ENCODE measurements around the gene KDM1A. TPM values are rescaled to one million over a fixed set of nuclear protein-coding genes. Genes with fewer than 3 reads are reported as not detected.

The KDM1A gene
- total and polyA plus RNA-seq, 10 of the 15 experiments (the other 5 are each of a cell fraction or from before 2014, with no cell fraction given): 39.2 to 118 (median 98.9) TPM

DNA sequence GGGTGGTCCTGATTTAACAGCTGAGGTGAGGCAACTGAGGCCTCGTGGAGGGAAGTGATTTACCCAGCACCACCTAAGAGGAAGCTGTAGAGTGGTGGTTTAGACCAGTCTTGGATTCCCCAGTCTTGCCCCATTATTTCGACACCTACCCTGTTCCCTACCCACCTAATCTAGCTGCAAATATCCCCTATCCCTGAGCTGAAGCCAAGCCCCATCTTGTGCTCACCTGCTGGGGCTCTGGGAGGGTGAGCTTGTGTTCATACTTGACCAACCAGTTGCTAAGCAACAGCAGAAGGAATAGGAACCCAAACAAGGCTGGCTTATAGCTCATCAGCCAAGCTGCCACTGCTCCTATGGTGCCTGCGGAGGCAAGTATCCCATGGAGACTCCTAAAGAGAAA is 5.6 kb upstream of the KDM1A start:
- POLR2A ChIA-PET: interaction anchor here (0.6 kb wide), 1 partner anchor 36 kb away, joined by 4 read pairs; no protein-coding TSS in a partner anchor
- H3K4me1 ChIP-seq (ENCODE audit: control insufficient read depth, insufficient read depth, low read length): peaks cover 3% of the 10 kb centered on the region; the same call in 1 of the 2 replicates
- no peak overlapping the region for H3K27ac ChIP-seq (ENCODE audit: control insufficient read depth, insufficient read depth)
- peak; percentile 69; the same call in 1 of the 2 replicates for TF ChIP-seq BMI1 (IDR thresholded peaks at IDR 0.05; ENCODE audit: borderline replicate concordance)
- TF ChIP-seq, protein P1, sequence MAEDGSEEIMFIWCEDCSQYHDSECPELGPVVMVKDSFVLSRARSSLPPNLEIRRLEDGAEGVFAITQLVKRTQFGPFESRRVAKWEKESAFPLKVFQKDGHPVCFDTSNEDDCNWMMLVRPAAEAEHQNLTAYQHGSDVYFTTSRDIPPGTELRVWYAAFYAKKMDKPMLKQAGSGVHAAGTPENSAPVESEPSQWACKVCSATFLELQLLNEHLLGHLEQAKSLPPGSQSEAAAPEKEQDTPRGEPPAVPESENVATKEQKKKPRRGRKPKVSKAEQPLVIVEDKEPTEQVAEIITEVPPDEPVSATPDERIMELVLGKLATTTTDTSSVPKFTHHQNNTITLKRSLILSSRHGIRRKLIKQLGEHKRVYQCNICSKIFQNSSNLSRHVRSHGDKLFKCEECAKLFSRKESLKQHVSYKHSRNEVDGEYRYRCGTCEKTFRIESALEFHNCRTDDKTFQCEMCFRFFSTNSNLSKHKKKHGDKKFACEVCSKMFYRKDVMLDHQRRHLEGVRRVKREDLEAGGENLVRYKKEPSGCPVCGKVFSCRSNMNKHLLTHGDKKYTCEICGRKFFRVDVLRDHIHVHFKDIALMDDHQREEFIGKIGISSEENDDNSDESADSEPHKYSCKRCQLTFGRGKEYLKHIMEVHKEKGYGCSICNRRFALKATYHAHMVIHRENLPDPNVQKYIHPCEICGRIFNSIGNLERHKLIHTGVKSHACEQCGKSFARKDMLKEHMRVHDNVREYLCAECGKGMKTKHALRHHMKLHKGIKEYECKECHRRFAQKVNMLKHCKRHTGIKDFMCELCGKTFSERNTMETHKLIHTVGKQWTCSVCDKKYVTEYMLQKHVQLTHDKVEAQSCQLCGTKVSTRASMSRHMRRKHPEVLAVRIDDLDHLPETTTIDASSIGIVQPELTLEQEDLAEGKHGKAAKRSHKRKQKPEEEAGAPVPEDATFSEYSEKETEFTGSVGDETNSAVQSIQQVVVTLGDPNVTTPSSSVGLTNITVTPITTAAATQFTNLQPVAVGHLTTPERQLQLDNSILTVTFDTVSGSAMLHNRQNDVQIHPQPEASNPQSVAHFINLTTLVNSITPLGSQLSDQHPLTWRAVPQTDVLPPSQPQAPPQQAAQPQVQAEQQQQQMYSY (CRISPR knock-in tag; IDR thresholded peaks at IDR 0.05): no peak
- intact Hi-C loops (cut with micrococcal nuclease; ENCODE audit: unreplicated experiment) (no loop called here), in situ Hi-C loops (cut with MboI) (no loop called here)
- ATAC-seq (peak; percentile 70), FAIRE-seq (no peak), DNase-seq (ENCODE audit: low read depth, low spot score) (no peak)
- H2AFZ ChIP-seq (ENCODE audit: control insufficient read depth, low read depth, low read length): no peak overlapping the region
- WGBS (ENCODE audit: insufficient coverage, insufficient replicate concordance, low lambda C conversion rate, missing lambda C conversion rate): 57% methylated on average over 3 of the region's 3 CpGs
- no peaks in the 10 kb centered on the region for H3K9me3 ChIP-seq (replicated peaks; ENCODE audit: control insufficient read depth, insufficient read depth, low read length)
- no peaks in the 10 kb centered on the region for H3K27me3 ChIP-seq (replicated peaks in 1 of 2; ENCODE audit: control insufficient read depth in 2 of 2, insufficient read depth in 2 of 2, low read length in 1 of 2)
- no peaks in the 10 kb centered on the region for H3K79me2 ChIP-seq (ENCODE audit: control insufficient read depth, insufficient read depth, low read length)
- no peak overlapping the region for H3K9ac ChIP-seq (ENCODE audit: control insufficient read depth, insufficient read depth, low read length)
- H3K36me3 ChIP-seq (ENCODE audit: control insufficient read depth in 2 of 2, insufficient read depth in 2 of 2, low read length in 1 of 2): no peaks in the 10 kb centered on the region
- H3K4me2 ChIP-seq (ENCODE audit: control insufficient read depth, insufficient read depth): no peak overlapping the region
- RAD21 ChIA-PET (ENCODE audit: unreplicated experiment): no interaction called here
- CTCF ChIA-PET: interaction anchor here (1.6 kb wide), 1 partner anchor 18 kb away, joined by 3 read pairs; no protein-coding TSS in a partner anchor
- SMC1A ChIA-PET (ENCODE audit: uncharacterized antibody, unreplicated experiment): interaction anchor here (1.1 kb wide), 1 partner anchor 35 kb away, joined by 3 read pairs; no protein-coding TSS in a partner anchor
- no TSS peak for BruUV-seq (replicated peaks)
- no peaks in the 10 kb centered on the region for H4K20me1 ChIP-seq (ENCODE audit: control insufficient read depth, insufficient read depth)
- H3K4me3 ChIP-seq: no peak overlapping the region

Measured in GM12878 (cell line).